COLO829 (cell line): ENCODE measurements around the gene TRIM65.

ENCODE experiments used
- DNase-seq: peaks from one replicate; pipeline ENCODE4 v3.0.0; 2012; ENCODE audit warnings: low spot score

Gene TRIM65

GRCh38 chr17:75917141-75917916 lies 20.6 kb upstream of the TRIM65 start:
- no peak for DNase-seq

GRCh38 chr17:75915268-75915667 lies 18.5 kb upstream of the TRIM65 start:
- no peak for DNase-seq

DNA sequence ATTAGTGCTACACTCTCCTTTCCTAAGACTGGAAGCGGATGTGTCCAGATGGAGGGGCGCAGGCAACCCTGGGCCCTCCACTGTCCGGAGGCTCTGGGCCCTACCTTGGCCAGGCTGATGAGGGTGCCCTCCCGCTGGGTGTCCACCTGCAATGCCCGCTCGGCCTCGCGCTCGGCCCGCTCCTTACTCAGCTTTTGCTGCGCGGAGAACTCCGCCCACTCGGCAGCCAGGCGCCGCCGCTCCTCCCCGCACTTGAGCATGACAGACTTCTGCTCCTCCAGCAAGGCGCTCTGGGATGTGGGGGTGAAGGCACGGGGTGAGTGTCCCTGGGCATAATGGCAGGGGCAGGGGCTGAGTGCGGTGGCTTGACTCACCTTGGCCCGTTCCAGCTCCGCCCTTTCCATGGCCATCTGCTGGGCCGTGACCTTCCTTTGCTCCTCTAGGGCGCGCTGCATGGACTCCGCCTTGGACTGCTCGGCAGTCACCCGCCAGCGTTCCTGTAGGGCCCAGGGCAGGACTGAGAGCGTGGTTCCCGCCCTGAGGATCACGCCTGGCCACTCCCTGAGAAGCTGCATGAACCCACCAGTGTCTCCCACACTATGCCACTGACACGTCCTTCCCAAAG lies 18.0 kb upstream of the TRIM65 start:
- no peak for DNase-seq

- DNase-seq, result no peak
Measured at GRCh38 chr17:75913537-75914210, 16.9 kb upstream of the TRIM65 start.

- DNase-seq, result no peak
Measured at GRCh38 chr17:75910699-75911098, 13.9 kb upstream of the TRIM65 start.

- DNase-seq, result no peak
Measured at GRCh38 chr17:75909812-75910274, 13.1 kb upstream of the TRIM65 start.

GRCh38 chr17:75909051-75909811 lies 12.5 kb upstream of the TRIM65 start:
- no peak for DNase-seq

GRCh38 chr17:75908201-75908600 lies 11.4 kb upstream of the TRIM65 start:
- DNase-seq, result no peak

- no peak for DNase-seq
Measured at GRCh38 chr17:75906143-75906884, 9.6 kb upstream of the TRIM65 start.

GRCh38 chr17:75904749-75905521 lies 8.2 kb upstream of the TRIM65 start, which contains the start of gene MRPL38:
Gene MRPL38 (minus strand): TSS chr17:75904884. CDS start chr17:75904875, 9 bp downstream.
- DNase-seq, result peak; percentile 95

DNA sequence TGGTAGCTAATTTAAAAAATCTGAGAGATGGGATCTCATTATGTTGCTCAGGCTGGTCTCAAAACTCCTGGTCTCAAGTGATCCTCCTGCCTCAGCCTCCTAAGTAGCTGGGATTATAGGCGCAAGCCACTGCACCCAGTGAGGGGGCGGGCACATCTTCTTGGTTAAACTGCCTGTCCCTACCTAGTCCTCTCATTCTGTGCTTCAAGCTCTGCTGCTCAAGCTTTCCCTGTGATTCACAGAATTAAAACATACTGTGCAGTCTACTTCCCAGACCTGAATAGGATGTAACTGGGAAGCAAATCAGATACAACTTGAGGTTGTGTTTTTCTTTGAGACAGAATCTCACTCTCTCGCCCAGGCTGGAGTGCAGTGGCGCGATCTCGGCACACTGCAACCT lies 5.7 kb upstream of the TRIM65 start:
- no peak for DNase-seq

DNA sequence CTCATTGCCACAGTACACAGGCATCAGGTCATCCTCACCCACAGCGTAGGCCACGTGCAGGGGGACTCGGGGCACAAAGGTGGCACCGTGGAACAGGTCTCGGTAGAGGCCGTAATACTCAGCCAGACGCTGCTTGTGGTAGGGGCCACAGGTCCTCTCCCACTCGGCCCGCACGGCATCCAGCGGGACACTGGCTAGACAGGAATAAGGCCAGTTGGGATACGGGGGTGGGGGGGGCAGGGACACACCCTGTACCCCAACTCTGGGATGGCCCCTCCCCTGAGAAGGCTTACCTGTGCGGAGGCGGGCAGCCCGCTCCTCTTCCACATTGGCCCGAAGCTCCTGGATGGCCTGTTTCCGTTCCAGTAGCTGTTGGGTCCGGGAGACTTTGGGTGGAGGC lies 5.0 kb upstream of the TRIM65 start:
- no peak for DNase-seq

DNA sequence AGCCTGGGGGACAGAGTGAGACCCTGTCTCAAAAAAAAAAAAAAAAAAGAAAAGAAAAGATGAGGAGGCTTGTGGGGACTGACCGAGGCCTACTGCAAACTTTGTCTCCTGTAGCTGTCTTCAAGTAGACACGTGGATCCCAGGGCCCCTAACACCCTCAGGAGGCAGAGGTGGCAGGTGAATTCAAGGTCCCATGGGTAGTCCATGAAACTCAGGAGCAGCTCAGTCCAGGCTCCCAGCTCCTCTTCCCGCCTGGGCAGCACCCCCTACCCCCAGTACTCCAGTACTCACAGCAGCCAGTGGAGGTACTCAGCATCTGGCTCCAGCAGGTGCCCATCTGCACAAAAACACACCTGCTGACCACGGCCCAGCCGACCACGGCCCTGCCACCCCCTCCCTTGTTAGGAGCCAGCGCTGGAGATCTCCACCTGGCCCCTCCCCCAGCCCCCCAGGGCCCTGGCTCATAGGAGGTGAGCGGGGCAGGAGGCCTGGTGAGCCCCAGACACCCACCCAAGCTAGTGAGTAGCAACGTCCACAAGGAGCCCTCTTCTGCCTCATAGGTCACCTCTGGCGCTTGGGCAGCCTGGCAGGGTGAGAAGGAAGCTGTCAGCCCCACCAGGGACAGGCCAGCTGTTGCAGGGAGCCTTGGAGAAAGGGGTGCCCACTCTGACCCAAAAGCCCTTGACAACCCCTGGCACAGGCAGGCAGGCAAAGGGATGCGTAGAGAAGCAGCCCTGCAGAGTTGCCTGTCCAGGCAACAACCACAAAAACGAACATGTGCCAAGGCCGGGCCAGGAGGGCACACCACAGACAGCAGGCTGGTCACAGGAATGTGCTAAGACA lies 4.2 kb upstream of the TRIM65 start:
- no peak for DNase-seq

DNA sequence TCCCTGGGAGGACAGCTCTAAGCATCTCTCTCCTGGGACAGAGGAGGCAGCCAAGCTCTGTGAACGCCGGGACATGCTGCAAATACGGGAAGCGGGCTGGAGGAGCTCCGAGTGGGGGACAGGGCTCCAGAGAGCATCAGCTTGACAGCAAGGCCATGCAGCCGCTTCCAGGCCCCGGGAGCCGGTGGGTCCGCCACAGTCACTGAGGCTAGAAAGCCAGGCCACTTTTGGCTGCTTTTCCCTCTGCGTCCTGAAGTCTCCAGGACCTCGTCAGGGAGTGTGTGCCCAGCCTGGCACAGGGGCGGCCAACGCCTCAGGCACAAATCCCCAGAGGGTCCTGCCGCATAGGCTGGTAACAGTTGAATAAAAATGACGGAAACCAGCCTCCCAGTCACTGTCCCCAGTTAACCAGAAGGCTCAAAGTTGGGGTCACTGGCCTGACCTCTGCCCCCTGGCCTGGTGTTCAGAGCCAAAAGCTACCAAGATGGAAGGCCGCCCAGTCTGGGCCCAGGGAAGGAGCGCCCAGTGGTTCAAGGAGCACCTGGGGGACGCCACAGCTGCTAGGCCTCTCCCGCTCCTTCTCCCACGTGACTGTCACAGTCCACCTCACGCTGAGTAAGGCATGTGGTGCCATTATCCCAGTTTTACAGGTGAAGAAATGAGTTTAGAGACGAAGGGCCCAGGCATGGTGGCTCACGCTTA lies 3.2 kb upstream of the TRIM65 start:
- no peak for DNase-seq

DNA sequence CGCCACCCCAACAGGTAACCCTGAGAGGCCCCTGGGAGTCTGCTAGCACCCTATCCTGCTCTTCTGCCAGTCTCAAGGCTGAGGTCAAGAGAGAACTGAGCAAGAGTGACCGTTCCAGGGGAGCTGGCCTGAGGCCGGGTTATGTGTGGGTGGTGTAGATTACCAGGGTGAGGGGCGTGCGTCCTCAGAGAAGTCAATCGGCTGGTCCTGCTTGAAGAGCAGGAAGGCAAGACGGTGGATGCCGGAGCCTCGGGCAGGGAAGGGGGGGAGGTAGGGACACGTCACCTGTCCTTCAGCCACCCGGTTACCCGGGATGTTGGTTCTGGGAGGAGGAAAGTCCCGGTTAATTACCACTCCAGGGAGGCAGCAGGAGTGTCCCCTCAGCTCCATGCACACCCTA lies 2.6 kb upstream of the TRIM65 start:
- DNase-seq, result no peak

- no peak for DNase-seq
Measured at GRCh38 chr17:75898791-75899190, 2.0 kb upstream of the TRIM65 start.

DNA sequence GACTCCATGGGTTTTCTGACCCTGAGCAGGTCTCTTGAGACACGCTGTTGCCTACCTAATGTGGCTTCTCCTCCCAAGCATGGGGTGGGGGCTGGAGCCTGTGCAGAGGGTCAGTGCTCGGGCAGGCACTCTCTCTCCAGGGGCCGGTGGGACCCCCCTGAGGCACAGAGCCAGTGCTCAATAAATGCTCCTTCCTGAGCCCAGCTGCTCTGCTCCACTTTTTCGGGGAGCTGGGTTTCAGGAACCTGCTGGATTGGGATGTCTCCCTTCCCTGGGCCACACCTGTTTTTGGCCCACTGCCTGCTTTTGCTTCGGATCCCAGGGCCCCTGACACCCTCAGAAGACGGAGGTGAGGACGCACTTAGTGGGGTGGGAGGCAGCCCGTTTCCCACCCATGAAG lies 1.3 kb upstream of the TRIM65 start:
- no peak for DNase-seq

- DNase-seq, result no peak
Measured at GRCh38 chr17:75897160-75898019, 639 bp upstream of the TRIM65 start.
